Fibroblast of the aortic adventitia (primary cell): ENCODE results near the gene SYTL2. TPM values are rescaled to one million over a fixed set of nuclear protein-coding genes. Genes with fewer than 3 reads are reported as not detected.
A peak's percentile ranks its signal among the peaks of the same experiment; 100 is the strongest.

Experiments used
- DNase-seq: peaks from one replicate; pipeline ENCODE4 v3.0.0-alpha.2; 2010; ENCODE audit warnings: low read depth
- H3K4me3 ChIP-seq: 2 replicates; pipeline ENCODE4 v1.5.1; 2011; ENCODE audit warnings: low read depth, mild to moderate bottlenecking, control low read depth, low read length, moderate library complexity
- CTCF ChIP-seq: IDR thresholded peaks from 2 replicates; pipeline ENCODE4 v1.5.1; 2011; ENCODE audit warnings: mild to moderate bottlenecking, low read length, control low read depth, inconsistent platforms; ENCODE audit not compliant: insufficient read depth
- total RNA-seq: library from RNA; depleted of rRNA; stranded (reverse); fragments of >200 nt; gene quantifications from 2 replicates; pipeline ENCODE4 v1.2.3, GENCODE V29; 2012; ENCODE audit warnings: low replicate concordance

The SYTL2 gene
- total RNA-seq, 1 donor: 5.2 TPM

- no peak overlapping the region for H3K4me3 ChIP-seq
- no peak for TF ChIP-seq CTCF
- DNase-seq: no peak
Observed at GRCh38 chr11:85755285-85755684, 55.7 kb downstream of the SYTL2 start.

GRCh38 chr11:85752890-85753581 lies 57.9 kb downstream of the SYTL2 start:
- no peak overlapping the region for H3K4me3 ChIP-seq
- no peak for TF ChIP-seq CTCF
- no peak for DNase-seq

- DNase-seq: no peak
- no peak overlapping the region for H3K4me3 ChIP-seq
- TF ChIP-seq CTCF: no peak
Observed at GRCh38 chr11:85752201-85752889, 58.6 kb downstream of the SYTL2 start.

GRCh38 chr11:85751724-85752123 lies 59.2 kb downstream of the SYTL2 start:
- no peak for TF ChIP-seq CTCF
- no peak overlapping the region for H3K4me3 ChIP-seq
- peak; percentile 9 for DNase-seq

GRCh38 chr11:85750646-85751045 lies 60.3 kb downstream of the SYTL2 start:
- no peak for DNase-seq
- TF ChIP-seq CTCF: no peak
- no peak overlapping the region for H3K4me3 ChIP-seq

GRCh38 chr11:85749884-85750283 lies 61.1 kb downstream of the SYTL2 start:
- no peak overlapping the region for H3K4me3 ChIP-seq
- no peak for TF ChIP-seq CTCF
- no peak for DNase-seq
